ENCODE results near the gene ARHGAP4.

The ARHGAP4 gene

GRCh38 chrX:153951683-153952372, 25.8 kb upstream of the ARHGAP4 start:
- in situ Hi-C loops (cut with MboI; ENCODE audit: low sequenced_read_pairs, unreplicated experiment), result no loop called here
- TF ChIP-seq CTCF (IDR thresholded peaks at IDR 0.05; ENCODE audit: borderline replicate concordance, control extremely low read depth, extremely low read depth, insufficient read depth, missing control alignments), result no peak
- no peak for DNase-seq (ENCODE audit: low spot score)

GRCh38 chrX:153950127-153950526, 24.1 kb upstream of the ARHGAP4 start:
- DNase-seq (ENCODE audit: low spot score), result no peak
- in situ Hi-C loops (cut with MboI; ENCODE audit: low sequenced_read_pairs, unreplicated experiment), result no loop called here
- no peak for TF ChIP-seq CTCF (IDR thresholded peaks at IDR 0.05; ENCODE audit: borderline replicate concordance, control extremely low read depth, extremely low read depth, insufficient read depth, missing control alignments)

- no peak for TF ChIP-seq CTCF (IDR thresholded peaks at IDR 0.05; ENCODE audit: borderline replicate concordance, control extremely low read depth, extremely low read depth, insufficient read depth, missing control alignments)
- DNase-seq (ENCODE audit: low spot score), result no peak
- in situ Hi-C loops (cut with MboI; ENCODE audit: low sequenced_read_pairs, unreplicated experiment), result no loop called here
Measured at GRCh38 chrX:153948847-153949805, 23.1 kb upstream of the ARHGAP4 start.

GRCh38 chrX:153948002-153948466, 22.0 kb upstream of the ARHGAP4 start:
- DNase-seq (ENCODE audit: low spot score), result no peak
- in situ Hi-C loops (cut with MboI; ENCODE audit: low sequenced_read_pairs, unreplicated experiment), result no loop called here

GRCh38 chrX:153947009-153947769, 21.1 kb upstream of the ARHGAP4 start:
- peak; percentile 87 for DNase-seq (ENCODE audit: low spot score)
- in situ Hi-C loops (cut with MboI; ENCODE audit: low sequenced_read_pairs, unreplicated experiment), result no loop called here
- TF ChIP-seq CTCF (IDR thresholded peaks at IDR 0.05; ENCODE audit: borderline replicate concordance, control extremely low read depth, extremely low read depth, insufficient read depth, missing control alignments), result peak; percentile 80

More at GRCh38 chrX:153948002-153948466, 22.0 kb upstream of the ARHGAP4 start:
- no peak for TF ChIP-seq CTCF (IDR thresholded peaks at IDR 0.05; ENCODE audit: borderline replicate concordance, control extremely low read depth, extremely low read depth, insufficient read depth, missing control alignments)
